Fibroblast of lung (primary cell): ENCODE measurements around the gene DCD. TPM values are rescaled to one million over a fixed set of nuclear protein-coding genes. Genes with fewer than 3 reads are reported as not detected.

ENCODE experiments used
- DNase-seq, 2 donors: peaks; one replicate each; pipeline versions ENCODE4 v3.0.0 to v3.0.0-alpha.2; 2010; ENCODE audit warnings: low read depth in 2 of 2
- H2AFZ ChIP-seq: 2 replicates; pipeline ENCODE4 v1.5.1; 2012; ENCODE audit warnings: low read length, control low read depth, inconsistent platforms
- H3K27ac ChIP-seq: 2 replicates; pipeline ENCODE4 v1.5.1; 2011; ENCODE audit warnings: low read length, control low read depth; ENCODE audit not compliant: insufficient read depth
- H3K27me3 ChIP-seq: 2 replicates; pipeline ENCODE4 v1.5.1; 2011; ENCODE audit warnings: mild to moderate bottlenecking, low read length; ENCODE audit not compliant: control insufficient read depth, insufficient read depth
- H3K36me3 ChIP-seq: 2 replicates; pipeline ENCODE4 v1.5.1; 2011; ENCODE audit warnings: low read length; ENCODE audit not compliant: control insufficient read depth, insufficient read depth
- H3K4me1 ChIP-seq: 2 replicates; pipeline ENCODE4 v1.5.1; 2011; ENCODE audit warnings: low read length; ENCODE audit not compliant: control insufficient read depth, insufficient read depth; ENCODE audit errors: extremely low read depth
- H3K4me2 ChIP-seq: 2 replicates; pipeline ENCODE4 v1.5.1; 2011; ENCODE audit warnings: low read length, control low read depth; ENCODE audit not compliant: insufficient read depth; ENCODE audit errors: extremely low read depth
- H3K4me3 ChIP-seq, 4 experiments: fragments of 200-600 bp in 1 of 4; sonication (generic) in 1 of 4; replicated peaks in 1 of 4; 2 replicates each; pipeline ENCODE4 v1.5.1; 2011 to 2016; ENCODE audit warnings: low read length in 4 of 4, low read depth in 3 of 4, mild to moderate bottlenecking in 3 of 4, control low read depth in 2 of 4, inconsistent platforms in 1 of 4, mixed read lengths in 1 of 4; ENCODE audit not compliant: insufficient read depth in 1 of 4; ENCODE audit errors: control extremely low read depth in 1 of 4
- H3K79me2 ChIP-seq: 2 replicates; pipeline ENCODE4 v1.5.1; 2012; ENCODE audit warnings: mild to moderate bottlenecking, low read length, inconsistent platforms; ENCODE audit not compliant: control insufficient read depth, insufficient read depth
- H3K9ac ChIP-seq: 2 replicates; pipeline ENCODE4 v1.5.1; 2011; ENCODE audit warnings: mild to moderate bottlenecking, low read length, control low read depth; ENCODE audit not compliant: insufficient read depth
- H3K9me3 ChIP-seq: 2 replicates; pipeline ENCODE4 v1.5.1; 2012; ENCODE audit warnings: low read depth, low read length; ENCODE audit not compliant: control insufficient read depth, insufficient read depth
- H4K20me1 ChIP-seq: 2 replicates; pipeline ENCODE4 v1.5.1; 2011; ENCODE audit warnings: low read length; ENCODE audit not compliant: control insufficient read depth, insufficient read depth; ENCODE audit errors: extremely low read depth
- EZH2 ChIP-seq: IDR thresholded peaks from 2 replicates; pipeline ENCODE4 v1.5.1; 2012; ENCODE audit warnings: low read length, control low read depth, mild to moderate bottlenecking; ENCODE audit errors: missing control alignments
- polyA plus RNA-seq, 2 donors: library from polyadenylated mRNA; depleted of rRNA in 1 of 2; stranded (reverse) in 1 of 2; unstranded in 1 of 2; fragments of >200 nt; gene quantifications; 2 replicates each; pipeline ENCODE4 v1.2.1, GENCODE V29; 2011 to 2012; ENCODE audit warnings: missing spikeins in 1 of 2
- total RNA-seq: library from RNA; depleted of rRNA; stranded (reverse); fragments of >200 nt; gene quantifications from 2 replicates; pipeline ENCODE4 v1.2.1, GENCODE V29; 2014
- TF ChIP-seq, protein P1 (sequence below), 2 donors: IDR thresholded peaks in 1 of 2; conservative IDR thresholded peaks in 1 of 2; 1 replicate in 1 of 2; 2 replicates in 1 of 2; pipeline ENCODE4 v1.5.1; 2011 to 2012; ENCODE audit warnings: low read length in 2 of 2, control low read depth in 1 of 2, inconsistent platforms in 1 of 2, low read depth in 1 of 2, mild to moderate bottlenecking in 1 of 2

The DCD gene
- total and polyA plus RNA-seq, 2 donors (not counting 1 experiment from before 2014, with no cell fraction given), result not detected

DNA sequence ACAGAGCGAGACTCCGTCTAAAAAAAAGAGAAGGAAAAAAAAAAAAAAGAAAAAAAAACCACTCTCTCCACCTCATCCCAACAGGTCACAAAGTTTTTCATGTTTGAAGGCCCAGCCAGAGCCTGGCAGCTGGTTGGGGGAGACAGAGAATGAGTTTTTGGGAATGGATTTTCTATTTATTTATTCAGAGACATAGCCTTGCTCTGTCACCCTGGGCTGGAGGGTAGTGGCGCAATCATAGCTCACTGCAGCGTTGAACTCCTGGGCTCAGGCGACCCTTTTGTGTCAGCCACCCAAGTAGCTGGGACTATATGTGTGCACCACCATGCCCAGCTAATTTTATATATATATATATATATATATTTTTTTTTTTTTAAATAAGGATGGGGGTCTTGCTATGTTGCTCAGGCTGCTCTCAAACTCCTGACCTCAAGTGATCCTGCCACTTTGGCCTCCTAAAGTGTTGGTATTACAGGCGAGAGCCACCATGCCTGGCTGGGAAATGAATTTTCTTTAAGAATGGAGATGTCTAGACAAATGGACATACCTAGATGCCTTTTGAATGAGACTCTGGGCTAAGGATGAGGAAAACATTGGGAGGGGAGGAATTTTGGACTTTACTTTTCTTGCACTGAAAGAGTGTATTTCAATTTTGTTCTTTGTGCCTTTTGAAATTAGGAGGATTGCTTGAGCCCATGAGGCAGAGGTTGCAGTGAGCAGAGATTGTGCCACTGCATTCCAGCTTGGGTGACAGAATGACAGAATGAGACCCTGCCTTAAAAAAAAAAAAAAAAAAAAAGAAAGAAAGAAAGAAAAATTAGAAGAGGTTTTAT lies 42.8 kb downstream of the DCD start:
- Histone ChIP-seq H4K20me1 (no peaks in the 10 kb centered on the region), H3K27ac (no peak overlapping the region), H3K4me3 (no peak overlapping the region), H3K9me3 (no peaks in the 10 kb centered on the region), H3K36me3 (no peaks in the 10 kb centered on the region), H2AFZ (no peak overlapping the region), H3K4me2 (no peak overlapping the region), H3K4me1 (no peaks in the 10 kb centered on the region), H3K27me3 (peaks cover 3% of the 10 kb centered on the region), H3K79me2 (no peaks in the 10 kb centered on the region), H3K9ac (no peak overlapping the region)
- TF ChIP-seq, protein P1, sequence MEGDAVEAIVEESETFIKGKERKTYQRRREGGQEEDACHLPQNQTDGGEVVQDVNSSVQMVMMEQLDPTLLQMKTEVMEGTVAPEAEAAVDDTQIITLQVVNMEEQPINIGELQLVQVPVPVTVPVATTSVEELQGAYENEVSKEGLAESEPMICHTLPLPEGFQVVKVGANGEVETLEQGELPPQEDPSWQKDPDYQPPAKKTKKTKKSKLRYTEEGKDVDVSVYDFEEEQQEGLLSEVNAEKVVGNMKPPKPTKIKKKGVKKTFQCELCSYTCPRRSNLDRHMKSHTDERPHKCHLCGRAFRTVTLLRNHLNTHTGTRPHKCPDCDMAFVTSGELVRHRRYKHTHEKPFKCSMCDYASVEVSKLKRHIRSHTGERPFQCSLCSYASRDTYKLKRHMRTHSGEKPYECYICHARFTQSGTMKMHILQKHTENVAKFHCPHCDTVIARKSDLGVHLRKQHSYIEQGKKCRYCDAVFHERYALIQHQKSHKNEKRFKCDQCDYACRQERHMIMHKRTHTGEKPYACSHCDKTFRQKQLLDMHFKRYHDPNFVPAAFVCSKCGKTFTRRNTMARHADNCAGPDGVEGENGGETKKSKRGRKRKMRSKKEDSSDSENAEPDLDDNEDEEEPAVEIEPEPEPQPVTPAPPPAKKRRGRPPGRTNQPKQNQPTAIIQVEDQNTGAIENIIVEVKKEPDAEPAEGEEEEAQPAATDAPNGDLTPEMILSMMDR (conservative IDR thresholded peaks at IDR 0.05 in 1 of 2, IDR thresholded peaks at IDR 0.05 in 1 of 2; ENCODE audit: low read depth in 1 of 2, low read length in 2 of 2), result no peak
- TF ChIP-seq EZH2, result no peak
- DNase-seq, result no peak

DNA sequence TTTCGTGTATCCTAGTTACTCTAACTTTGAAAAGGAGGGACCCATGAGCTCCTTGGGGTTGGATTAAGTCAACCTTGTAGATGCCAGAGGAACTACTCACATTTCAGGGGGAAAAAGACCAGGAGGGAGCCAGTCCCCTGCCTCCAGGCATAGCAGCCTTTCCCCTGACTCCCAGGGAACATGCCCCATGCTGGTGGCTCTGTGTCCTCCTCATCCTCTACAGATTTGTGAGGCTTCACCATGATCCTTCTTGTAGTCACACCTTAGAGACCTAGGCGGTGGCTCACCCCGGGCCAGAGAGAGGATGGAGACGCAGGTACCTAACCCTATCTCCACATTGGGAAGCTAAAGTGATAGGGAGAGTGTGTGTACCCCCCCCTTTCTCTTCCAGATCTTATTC lies 43.7 kb downstream of the DCD start:
- Histone ChIP-seq H3K4me1 (no peaks in the 10 kb centered on the region), H2AFZ (no peak overlapping the region), H3K79me2 (no peaks in the 10 kb centered on the region), H3K4me3 (no peak overlapping the region), H3K4me2 (no peak overlapping the region), H3K36me3 (no peaks in the 10 kb centered on the region), H3K9ac (no peak overlapping the region), H3K27me3 (no peaks in the 10 kb centered on the region), H4K20me1 (no peaks in the 10 kb centered on the region), H3K27ac (no peak overlapping the region), H3K9me3 (no peaks in the 10 kb centered on the region)
- TF ChIP-seq, protein P1 (conservative IDR thresholded peaks at IDR 0.05 in 1 of 2, IDR thresholded peaks at IDR 0.05 in 1 of 2; ENCODE audit: low read depth in 1 of 2, low read length in 2 of 2), result no peak
- no peak for DNase-seq

DNA sequence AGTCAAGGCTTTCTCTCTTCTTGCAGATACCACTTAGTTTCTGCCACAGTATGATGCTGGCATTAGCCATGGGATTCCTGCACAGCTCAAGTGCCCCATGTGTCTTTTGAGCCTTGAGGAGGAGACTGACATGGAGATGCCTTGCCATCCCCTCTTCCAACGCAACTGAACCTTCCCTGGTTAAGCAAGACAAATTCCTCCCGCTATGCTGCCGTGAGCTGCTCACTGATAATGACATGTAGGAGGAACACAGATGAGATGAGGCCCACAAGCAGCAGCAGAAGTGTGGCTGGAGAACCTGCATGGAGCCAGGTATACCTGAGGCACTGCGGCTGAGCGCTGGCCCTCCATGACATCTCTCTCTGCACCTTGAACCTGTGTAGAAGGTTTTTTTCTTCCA lies 44.3 kb downstream of the DCD start:
- Histone ChIP-seq H2AFZ (no peak overlapping the region), H3K36me3 (no peaks in the 10 kb centered on the region), H3K9ac (no peak overlapping the region), H3K4me3 (no peak overlapping the region), H4K20me1 (no peaks in the 10 kb centered on the region), H3K79me2 (no peaks in the 10 kb centered on the region), H3K4me1 (no peaks in the 10 kb centered on the region), H3K27me3 (no peaks in the 10 kb centered on the region), H3K9me3 (no peaks in the 10 kb centered on the region), H3K27ac (no peak overlapping the region), H3K4me2 (no peak overlapping the region)
- no peak for DNase-seq
- TF ChIP-seq, protein P1 (conservative IDR thresholded peaks at IDR 0.05 in 1 of 2, IDR thresholded peaks at IDR 0.05 in 1 of 2; ENCODE audit: low read depth in 1 of 2, low read length in 2 of 2), result no peak
- TF ChIP-seq EZH2, result no peak
